GM12864 (cell line): Measurements from ENCODE around the gene MED15.

Experiments used
- DNase-seq: peaks from one replicate; pipeline ENCODE4 v3.0.0-alpha.2; 2011; ENCODE audit warnings: low read depth
- H3K4me3 ChIP-seq: 2 replicates; pipeline ENCODE4 v1.5.1; 2011; ENCODE audit warnings: mild to moderate bottlenecking, low read depth, low read length, control low read depth
- CTCF ChIP-seq: IDR thresholded peaks from 2 replicates; pipeline ENCODE4 v1.5.1; 2011; ENCODE audit warnings: low read depth, mild to moderate bottlenecking, moderate library complexity, low read length, control low read depth, inconsistent platforms; ENCODE audit errors: missing control alignments

The MED15 gene

DNA sequence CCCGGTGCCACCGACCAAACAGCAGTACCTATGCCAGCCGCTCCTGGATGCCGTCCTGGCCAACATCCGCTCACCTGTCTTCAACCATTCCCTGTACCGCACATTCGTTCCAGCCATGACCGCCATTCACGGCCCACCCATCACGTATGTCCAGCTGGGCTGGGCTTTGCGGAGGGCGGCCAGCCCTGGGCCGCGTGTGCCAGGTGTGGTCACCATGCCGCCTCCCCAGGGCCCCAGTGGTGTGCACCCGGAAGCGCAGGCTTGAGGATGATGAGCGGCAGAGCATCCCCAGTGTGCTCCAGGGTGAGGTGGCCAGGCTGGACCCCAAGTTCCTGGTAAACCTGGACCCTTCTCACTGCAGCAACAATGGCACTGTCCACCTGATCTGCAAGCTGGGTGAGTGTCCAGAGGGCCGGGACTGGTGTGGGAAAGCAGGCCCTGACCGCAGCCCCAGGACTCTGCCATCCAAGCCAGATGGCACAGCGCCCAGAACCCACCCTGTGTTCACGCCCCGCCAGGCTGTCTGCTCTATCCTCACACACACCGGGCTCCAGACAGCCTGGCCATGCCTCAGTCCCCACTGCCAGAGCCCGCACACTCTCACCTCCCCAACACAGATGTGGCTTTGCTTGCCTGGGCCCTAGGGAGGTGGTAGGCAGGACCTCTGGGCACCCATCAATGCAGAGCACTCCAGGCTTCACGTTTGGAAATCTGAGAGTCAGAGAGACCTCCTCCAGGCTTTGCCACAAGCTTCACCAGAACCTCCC is 77.6 kb downstream of the MED15 start:
- TF ChIP-seq CTCF, result no peak
- DNase-seq, result no peak
- no peak overlapping the region for H3K4me3 ChIP-seq

- no peak for TF ChIP-seq CTCF
- DNase-seq, result no peak
- no peak overlapping the region for H3K4me3 ChIP-seq
Observed at GRCh38 chr22:20585639-20586402, 78.4 kb downstream of the MED15 start.

GRCh38 chr22:20586403-20586745 is 79.0 kb downstream of the MED15 start:
- no peak for TF ChIP-seq CTCF
- DNase-seq, result no peak
- H3K4me3 ChIP-seq, result no peak overlapping the region

GRCh38 chr22:20587206-20587958 is 80.0 kb downstream of the MED15 start:
- H3K4me3 ChIP-seq, result no peak overlapping the region
- DNase-seq, result no peak
- TF ChIP-seq CTCF, result no peak

- TF ChIP-seq CTCF, result no peak
- no peak for DNase-seq
- no peak overlapping the region for H3K4me3 ChIP-seq
Observed at GRCh38 chr22:20588092-20588842, 80.9 kb downstream of the MED15 start.

DNA sequence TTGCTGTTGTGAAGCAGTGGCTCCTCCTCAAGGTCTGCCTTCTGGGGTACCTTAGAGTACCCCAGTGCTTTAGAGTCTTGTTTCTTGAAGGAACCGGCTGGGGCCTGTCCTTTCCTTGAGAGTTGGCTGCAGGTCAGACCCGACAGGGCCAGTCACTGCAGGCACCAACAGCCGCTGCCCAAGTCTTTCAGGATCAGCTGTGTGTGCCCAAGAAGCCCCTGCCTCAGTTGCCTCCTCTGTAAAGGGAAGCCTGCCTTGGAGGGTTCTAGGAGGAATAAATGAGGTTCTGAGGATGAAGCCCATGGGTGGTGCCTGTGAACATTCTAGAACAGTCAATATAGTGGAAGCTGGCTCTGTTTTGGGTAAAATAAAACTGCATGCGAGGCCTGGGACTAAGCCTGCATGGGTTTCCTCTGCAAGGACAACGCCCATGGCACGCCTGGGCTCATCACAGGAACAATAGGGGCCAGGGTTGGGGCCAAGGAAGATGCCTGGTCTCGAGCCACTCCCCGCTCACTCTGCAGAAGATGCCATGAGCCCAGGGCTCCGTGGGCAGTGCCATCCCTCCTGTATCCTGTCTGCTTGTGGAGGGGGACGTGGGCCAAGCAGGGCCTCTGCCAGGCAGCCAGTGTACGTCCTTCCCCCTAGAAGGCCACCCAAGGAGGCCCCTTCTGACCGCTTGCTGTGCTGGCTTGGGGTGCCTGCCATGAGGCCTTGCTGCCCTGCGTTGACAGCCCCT is 81.6 kb downstream of the MED15 start:
- H3K4me3 ChIP-seq, result no peak overlapping the region
- DNase-seq, result no peak
- no peak for TF ChIP-seq CTCF
